Right lobe of liver (tissue), 4 donors: ENCODE results near the gene EMP1.

ENCODE experiments used
- POLR2A ChIP-seq: fragments of 450-650 bp; IDR thresholded peaks from one replicate; pipeline ENCODE4 v1.6.1; 2017; ENCODE audit warnings: antibody characterized with exemption, mild to moderate bottlenecking
- TF ChIP-seq, protein P1 (sequence below), 4 donors: fragments of 200-600 bp in 3 of 4; fragments of 450-650 bp in 1 of 4; IDR thresholded peaks; one replicate each; pipeline versions ENCODE4 v1.5.1 to v1.8.0; 2016 to 2022; ENCODE audit warnings: antibody characterized with exemption in 4 of 4, mild to moderate bottlenecking in 2 of 4
- donor health status: DM: no; HTN: no; CAD: no.
- donor health status: DM: no; HTN: no; CAD: no.
- donor health status: DM: no; HTN: yes; CAD: no.

DNA sequence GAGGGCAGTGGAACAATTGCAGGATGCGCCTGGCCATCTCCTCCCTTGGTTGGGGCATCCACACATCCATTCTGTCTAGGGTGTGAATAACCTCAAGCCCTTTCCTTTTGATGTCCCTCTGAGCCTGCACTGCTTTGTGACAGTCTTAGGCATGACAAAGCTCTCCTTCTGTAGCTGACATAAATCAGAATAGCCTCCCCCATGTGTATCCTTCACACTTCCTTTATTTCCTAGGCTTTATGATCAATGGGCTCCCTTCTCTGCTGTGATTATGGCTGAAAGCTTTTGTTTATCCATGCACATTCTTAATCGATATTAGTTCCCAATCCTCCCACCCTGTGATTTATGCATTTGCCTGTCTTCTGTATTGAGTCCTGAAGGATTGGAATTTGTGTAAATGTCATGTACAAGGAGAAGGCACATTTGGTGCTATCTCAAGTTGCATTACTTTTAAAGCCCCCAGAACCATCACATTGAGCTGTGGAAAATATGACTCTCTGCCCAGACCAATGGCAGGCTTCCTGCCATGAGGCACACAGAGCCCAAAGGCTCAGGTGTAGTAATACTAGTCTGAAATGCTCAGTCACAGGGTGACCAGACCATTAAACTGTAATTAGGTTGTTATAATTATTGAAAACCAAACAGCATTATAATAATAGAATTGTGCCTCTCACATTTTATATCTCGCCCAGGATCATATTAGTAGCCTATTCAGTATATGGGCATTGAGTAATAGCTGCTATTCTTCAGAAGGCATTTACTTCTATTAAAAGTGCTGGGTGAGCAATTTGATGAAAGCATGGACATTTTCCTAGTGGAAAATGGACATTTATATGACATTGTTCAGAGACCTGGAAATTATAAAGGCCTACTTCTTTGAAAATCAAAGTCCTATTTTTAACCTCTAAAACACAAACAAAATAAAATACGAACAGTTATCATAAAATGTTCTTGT, 14.0 kb downstream of the EMP1 start:
- TF ChIP-seq, protein P1, sequence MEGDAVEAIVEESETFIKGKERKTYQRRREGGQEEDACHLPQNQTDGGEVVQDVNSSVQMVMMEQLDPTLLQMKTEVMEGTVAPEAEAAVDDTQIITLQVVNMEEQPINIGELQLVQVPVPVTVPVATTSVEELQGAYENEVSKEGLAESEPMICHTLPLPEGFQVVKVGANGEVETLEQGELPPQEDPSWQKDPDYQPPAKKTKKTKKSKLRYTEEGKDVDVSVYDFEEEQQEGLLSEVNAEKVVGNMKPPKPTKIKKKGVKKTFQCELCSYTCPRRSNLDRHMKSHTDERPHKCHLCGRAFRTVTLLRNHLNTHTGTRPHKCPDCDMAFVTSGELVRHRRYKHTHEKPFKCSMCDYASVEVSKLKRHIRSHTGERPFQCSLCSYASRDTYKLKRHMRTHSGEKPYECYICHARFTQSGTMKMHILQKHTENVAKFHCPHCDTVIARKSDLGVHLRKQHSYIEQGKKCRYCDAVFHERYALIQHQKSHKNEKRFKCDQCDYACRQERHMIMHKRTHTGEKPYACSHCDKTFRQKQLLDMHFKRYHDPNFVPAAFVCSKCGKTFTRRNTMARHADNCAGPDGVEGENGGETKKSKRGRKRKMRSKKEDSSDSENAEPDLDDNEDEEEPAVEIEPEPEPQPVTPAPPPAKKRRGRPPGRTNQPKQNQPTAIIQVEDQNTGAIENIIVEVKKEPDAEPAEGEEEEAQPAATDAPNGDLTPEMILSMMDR (IDR thresholded peaks at IDR 0.05), result no peak
- TF ChIP-seq POLR2A, result no peak
